Measurements from ENCODE around the gene CXCL1. TPM values are rescaled to one million over a fixed set of nuclear protein-coding genes. Genes with fewer than 3 reads are reported as not detected.

Gene CXCL1
- total and polyA plus RNA-seq, 2 donors (not counting 3 experiments of a cell fraction or from before 2014, with no cell fraction given): 20.0 to 26.7 TPM

- DNase-seq (ENCODE audit: low read depth, low spot score) (no peak), FAIRE-seq (no peak)
- Histone ChIP-seq H3K4me3 (replicated peaks in 1 of 3; ENCODE audit: insufficient read depth in 1 of 3, low read depth in 1 of 3, low read length in 3 of 3) (no peak overlapping the region), H3K4me1 (ENCODE audit: control insufficient read depth, extremely low read depth, insufficient read depth, low read length) (no peaks in the 10 kb centered on the region), H3K9me3 (replicated peaks; ENCODE audit: control insufficient read depth, insufficient read depth, low read length) (no peaks in the 10 kb centered on the region), H3K79me2 (ENCODE audit: control insufficient read depth, insufficient read depth, low read length) (no peaks in the 10 kb centered on the region), H3K27ac (ENCODE audit: insufficient read depth, low read depth, low read length) (no peak overlapping the region), H3K36me3 (ENCODE audit: control insufficient read depth in 2 of 2, extremely low read depth in 1 of 2, insufficient read depth in 2 of 2, low read length in 2 of 2) (no peaks in the 10 kb centered on the region), H4K20me1 (replicated peaks; ENCODE audit: control insufficient read depth, extremely low read depth, insufficient read depth, low read length) (no peaks in the 10 kb centered on the region), H3K27me3 (ENCODE audit: control insufficient read depth in 2 of 2, insufficient read depth in 2 of 2, low read length in 2 of 2) (no peaks in the 10 kb centered on the region), H2AFZ (ENCODE audit: low read depth, low read length) (no peak overlapping the region), H3K4me2 (ENCODE audit: insufficient read depth, low read length) (no peak overlapping the region), H3K9me1 (replicated peaks; ENCODE audit: control insufficient read depth, extremely low read depth, insufficient read depth, low read length) (no peaks in the 10 kb centered on the region), H3K9ac (replicated peaks; ENCODE audit: extremely low read depth, insufficient read depth, low read length) (no peak overlapping the region)
- dilution Hi-C loops (cut with MboI; ENCODE audit: extremely low pct_ligation_motif_present, low sequenced_read_pairs): no loop called here
- intact Hi-C loops (cut with micrococcal nuclease): no loop called here
- BruUV-seq (replicated peaks): no TSS peak
- POLR2A ChIA-PET: no interaction called here
- CTCF ChIA-PET: no interaction called here
- TF ChIP-seq MAX (IDR thresholded peaks at IDR 0.05; ENCODE audit: insufficient read depth, insufficient read length) (no peak), MYC (IDR thresholded peaks at IDR 0.05; ENCODE audit: low read depth, low read length) (no peak)
These were observed 31.8 kb downstream of the CXCL1 start for GRCh38 chr4:73901031-73901430.

- no peaks in the 10 kb centered on the region for H3K27me3 ChIP-seq (ENCODE audit: control insufficient read depth in 2 of 2, insufficient read depth in 2 of 2, low read length in 2 of 2)
- no peaks in the 10 kb centered on the region for H3K4me1 ChIP-seq (ENCODE audit: control insufficient read depth, extremely low read depth, insufficient read depth, low read length)
- no peak for FAIRE-seq
These were observed 32.9 kb downstream of the CXCL1 start for GRCh38 chr4:73902038-73902637.

More at GRCh38 chr4:73902038-73902637, 32.9 kb downstream of the CXCL1 start:
- no peak overlapping the region for H3K9ac ChIP-seq (replicated peaks; ENCODE audit: extremely low read depth, insufficient read depth, low read length)
- no peak for TF ChIP-seq POLR2AphosphoS5 (IDR thresholded peaks at IDR 0.05; ENCODE audit: insufficient read depth, low read depth, low read length)
- no peak for TF ChIP-seq CTCF (IDR thresholded peaks at IDR 0.05; ENCODE audit: extremely low read depth in 1 of 2, insufficient read depth in 1 of 2, low read depth in 1 of 2, low read length in 2 of 2)
- no peak overlapping the region for H2AFZ ChIP-seq (ENCODE audit: low read depth, low read length)
- ChIA-PET CTCF (no interaction called here), POLR2A (no interaction called here)
- dilution Hi-C loops (cut with MboI; ENCODE audit: extremely low pct_ligation_motif_present, low sequenced_read_pairs): no loop called here
- no peak overlapping the region for H3K27ac ChIP-seq (ENCODE audit: insufficient read depth, low read depth, low read length)
- H3K36me3 ChIP-seq (ENCODE audit: control insufficient read depth in 2 of 2, extremely low read depth in 1 of 2, insufficient read depth in 2 of 2, low read length in 2 of 2): no peaks in the 10 kb centered on the region
- no peak for DNase-seq (ENCODE audit: low read depth, low spot score)
- intact Hi-C loops (cut with micrococcal nuclease): no loop called here
- no peak overlapping the region for H3K4me2 ChIP-seq (ENCODE audit: insufficient read depth, low read length)
- no peak overlapping the region for H3K4me3 ChIP-seq (replicated peaks in 1 of 3; ENCODE audit: insufficient read depth in 1 of 3, low read depth in 1 of 3, low read length in 3 of 3)
- no peaks in the 10 kb centered on the region for H3K9me3 ChIP-seq (replicated peaks; ENCODE audit: control insufficient read depth, insufficient read depth, low read length)
- no peaks in the 10 kb centered on the region for H3K9me1 ChIP-seq (replicated peaks; ENCODE audit: control insufficient read depth, extremely low read depth, insufficient read depth, low read length)
- H3K79me2 ChIP-seq (ENCODE audit: control insufficient read depth, insufficient read depth, low read length): no peaks in the 10 kb centered on the region
- no peaks in the 10 kb centered on the region for H4K20me1 ChIP-seq (replicated peaks; ENCODE audit: control insufficient read depth, extremely low read depth, insufficient read depth, low read length)
- no TSS peak for BruUV-seq (replicated peaks)
